ENCODE results near the gene SPTSSB.

Gene SPTSSB, protein sequence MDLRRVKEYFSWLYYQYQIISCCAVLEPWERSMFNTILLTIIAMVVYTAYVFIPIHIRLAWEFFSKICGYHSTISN

DNA sequence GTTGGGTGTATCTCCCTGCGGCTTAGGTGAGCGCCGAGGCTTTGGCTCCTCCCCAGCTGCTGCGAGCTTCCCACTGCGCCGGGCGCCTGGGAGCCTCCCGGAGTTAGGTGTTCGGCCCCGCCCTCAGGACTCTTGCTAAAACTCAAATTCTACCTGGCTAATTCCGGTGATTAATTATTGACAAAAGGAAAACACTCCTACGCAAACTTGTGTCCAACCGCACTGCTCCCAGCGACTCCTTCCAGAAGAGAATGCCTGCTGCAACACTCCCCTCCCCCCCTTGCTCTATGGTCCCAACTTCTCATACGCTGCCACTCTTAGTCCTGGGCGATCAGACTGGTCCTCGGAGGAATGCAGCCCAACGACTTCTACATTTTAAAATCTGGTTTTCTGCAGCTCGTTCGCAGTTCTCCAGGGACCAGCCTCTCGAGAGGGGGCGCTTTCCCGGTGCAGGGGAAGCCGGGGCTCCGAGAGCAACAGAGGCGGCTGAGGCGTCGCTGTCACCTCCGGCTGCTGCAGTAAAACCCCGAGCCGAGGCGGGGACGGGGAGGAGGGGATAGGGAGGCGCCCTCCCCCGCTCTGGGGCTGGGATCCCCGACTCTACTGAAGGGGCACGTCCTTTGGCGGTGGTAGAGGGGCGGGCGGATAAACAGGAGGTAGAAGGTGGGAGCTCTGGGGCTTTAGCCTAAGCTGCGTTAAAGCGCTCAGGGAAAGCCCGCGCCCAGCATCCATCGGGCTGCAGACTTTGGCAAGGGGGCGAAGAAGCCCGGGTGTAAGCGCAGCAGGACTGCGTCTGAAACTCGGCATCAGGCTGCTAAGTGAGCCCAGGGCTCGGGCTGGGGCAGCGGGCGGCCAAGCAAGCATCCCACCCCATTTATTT, at the start of gene SPTSSB:
Gene SPTSSB (minus strand): TSS at position 77 of the 880 bp plus-strand sequence. CDS start 25,194 bp downstream, outside the sequence.
- peak; percentile 43 to 45 for DNase-seq (ENCODE audit: low read depth in 2 of 2)

DNA sequence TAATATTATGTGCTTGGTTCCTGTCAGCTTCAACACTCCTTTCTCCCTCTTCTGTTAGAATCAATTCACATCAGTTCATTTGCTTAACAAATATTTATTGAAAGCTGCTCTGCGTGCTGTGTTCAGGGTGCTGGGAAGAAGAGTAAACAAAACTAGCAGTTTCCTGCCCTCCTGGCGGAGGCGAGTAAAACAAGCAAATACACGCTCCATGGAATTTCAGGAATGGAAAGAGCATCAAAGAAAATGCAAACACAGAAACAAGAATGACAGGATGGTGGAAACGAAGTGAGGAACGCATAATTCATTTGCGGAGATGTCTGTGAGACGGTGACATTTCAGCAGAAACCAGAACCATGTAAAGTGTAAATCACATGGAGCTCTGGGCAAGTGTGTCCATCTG, 49.4 kb upstream of the SPTSSB start:
- DNase-seq (ENCODE audit: low read depth in 2 of 2): no peak

- no peak for DNase-seq (ENCODE audit: low read depth in 2 of 2)
Measured at GRCh38 chr3:161419555-161420333, 48.4 kb upstream of the SPTSSB start.

DNA sequence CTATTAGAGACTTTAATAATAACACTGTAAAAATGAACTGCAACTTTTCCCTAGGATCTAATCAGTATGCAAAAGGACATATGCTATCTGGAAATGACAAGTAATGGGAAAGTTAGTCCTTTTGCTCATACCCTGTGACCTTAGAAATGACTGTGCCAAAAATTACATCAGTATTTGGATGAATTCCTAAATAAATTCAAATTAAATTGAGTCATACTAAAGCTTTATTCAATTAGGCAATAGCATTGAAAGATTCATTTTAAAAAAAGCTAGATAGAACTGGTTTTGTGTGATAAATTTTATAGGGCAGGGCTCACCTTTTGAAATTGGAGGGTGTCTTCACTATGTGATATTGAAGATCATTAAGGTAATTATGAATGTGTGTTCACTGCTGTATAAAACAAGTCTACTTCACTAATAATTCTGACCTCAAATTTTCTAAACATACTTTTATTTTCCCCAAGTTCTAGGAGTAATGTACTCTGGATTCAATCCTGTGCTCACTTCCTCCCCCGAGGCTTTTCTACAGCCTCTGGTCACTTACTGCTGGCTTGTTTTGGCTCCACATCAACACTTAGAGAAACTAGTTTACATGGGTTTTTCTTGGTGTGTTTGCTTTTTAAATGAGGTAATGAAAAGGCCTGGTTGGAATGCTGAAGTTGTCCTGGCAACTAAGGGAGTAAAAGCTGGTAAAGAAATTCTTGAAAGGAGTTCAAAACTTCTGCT, 44.4 kb upstream of the SPTSSB start:
- DNase-seq (ENCODE audit: low read depth in 2 of 2): no peak

DNA sequence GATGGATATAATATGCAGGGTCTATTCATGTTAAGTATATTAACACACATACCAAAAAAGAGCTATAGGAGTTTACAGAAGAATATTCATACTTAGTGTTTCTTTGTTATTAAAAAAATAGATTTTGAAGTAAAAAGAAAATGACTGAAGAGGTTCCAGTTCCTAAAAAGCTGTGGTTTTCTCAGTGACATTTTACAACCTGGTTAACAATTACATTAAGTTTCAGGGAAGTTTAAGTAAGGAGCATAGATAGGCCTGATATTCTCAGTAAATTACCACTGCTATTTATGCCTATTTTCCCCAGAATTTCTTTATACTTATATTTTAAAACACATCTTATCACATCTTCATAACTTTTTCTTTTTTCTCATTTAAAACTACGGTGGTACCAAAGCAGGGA, 43.6 kb upstream of the SPTSSB start:
- no peak for DNase-seq (ENCODE audit: low read depth in 2 of 2)

DNA sequence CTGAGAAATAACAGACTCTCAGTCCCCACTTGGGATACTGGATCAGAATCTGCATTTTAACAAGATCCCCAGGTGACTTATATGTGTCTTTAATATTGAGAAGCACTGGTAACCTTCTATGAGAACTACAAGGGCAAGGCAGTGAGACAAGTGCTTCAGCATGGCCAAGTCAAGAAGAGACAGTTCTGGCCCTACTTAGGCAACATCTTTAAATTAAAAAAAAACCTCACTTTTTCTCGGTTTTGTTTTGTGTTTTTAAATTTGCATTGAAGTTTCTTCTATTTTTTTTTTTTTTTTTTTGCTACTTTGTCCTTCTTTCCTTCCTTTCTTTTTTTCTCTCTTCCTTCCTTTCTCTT, 42.5 kb upstream of the SPTSSB start:
- no peak for DNase-seq (ENCODE audit: low read depth in 2 of 2)

- no peak for DNase-seq (ENCODE audit: low read depth in 2 of 2)
Measured at GRCh38 chr3:161413127-161413854, 42.0 kb upstream of the SPTSSB start.

- DNase-seq (ENCODE audit: low read depth in 2 of 2): no peak
Measured at GRCh38 chr3:161412123-161412522, 40.8 kb upstream of the SPTSSB start.

- DNase-seq (ENCODE audit: low read depth in 2 of 2): no peak
Measured at GRCh38 chr3:161409858-161410257, 38.5 kb upstream of the SPTSSB start.

DNA sequence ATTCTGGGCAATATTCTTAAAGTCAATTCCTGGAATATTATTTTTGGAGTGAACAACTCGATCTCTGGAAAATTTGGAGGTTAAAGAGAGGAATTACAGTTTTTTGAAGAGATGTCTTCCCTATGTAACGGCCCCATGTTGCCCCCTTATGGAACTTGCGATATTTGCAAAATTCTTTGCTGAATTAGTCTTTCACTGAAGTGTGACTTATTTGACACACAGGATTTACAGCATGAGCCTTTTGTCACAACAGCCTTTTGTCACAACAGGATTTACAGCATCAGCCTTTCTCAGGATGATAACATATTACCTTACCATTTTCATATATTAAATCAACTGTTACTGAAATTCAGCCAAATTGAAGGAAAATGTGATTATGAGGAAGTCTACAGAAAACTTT, 37.8 kb upstream of the SPTSSB start:
- DNase-seq (ENCODE audit: low read depth in 2 of 2): peak in 1 of 2 donors; percentile 32

DNA sequence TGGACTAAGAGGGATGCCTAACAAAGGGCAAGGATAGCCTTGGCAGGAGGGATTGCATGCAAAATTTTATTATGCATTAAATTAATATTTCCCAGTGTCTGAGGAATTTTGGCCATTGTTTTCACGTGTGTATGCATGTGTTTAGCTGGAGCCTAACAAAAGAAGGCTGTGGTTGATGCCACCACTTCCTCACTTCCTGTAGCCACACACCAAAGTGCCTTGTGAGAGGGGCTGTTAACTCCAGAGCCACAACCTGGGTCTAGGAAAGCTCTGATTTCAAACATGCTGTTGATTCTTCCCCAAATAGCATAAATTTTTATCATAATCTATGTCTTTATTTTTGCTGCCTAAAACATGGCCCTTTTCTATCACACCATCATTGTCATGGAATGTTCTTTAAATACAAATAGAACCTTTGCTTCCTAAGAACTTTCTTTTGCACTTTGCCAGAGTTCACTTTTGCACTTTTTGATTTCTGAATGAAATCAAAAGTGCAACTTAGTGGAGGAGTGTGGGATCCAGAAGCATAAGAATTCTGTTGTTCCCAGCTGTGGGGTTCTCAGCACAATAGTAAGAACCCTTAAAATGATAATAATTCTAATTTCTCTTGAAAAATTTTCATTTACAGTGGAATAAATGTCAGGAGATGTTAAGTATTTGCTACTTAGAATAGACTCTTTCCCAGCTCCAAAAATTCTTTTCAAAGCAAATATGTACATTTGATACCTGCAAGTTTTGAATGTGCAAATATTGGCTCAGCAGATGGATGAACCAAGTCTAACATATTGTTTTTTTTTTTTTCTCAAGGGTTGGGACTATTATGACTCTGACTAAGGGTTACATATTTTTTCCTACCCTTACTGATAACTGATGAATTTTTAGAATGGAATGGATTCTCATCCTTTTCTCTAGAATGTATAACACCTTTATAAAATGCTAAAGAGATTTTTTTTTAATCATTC, 35.6 kb upstream of the SPTSSB start:
- DNase-seq (ENCODE audit: low read depth in 2 of 2): no peak

GRCh38 chr3:161405836-161406235, 34.5 kb upstream of the SPTSSB start:
- DNase-seq (ENCODE audit: low read depth in 2 of 2): no peak

GRCh38 chr3:161405087-161405486, 33.8 kb upstream of the SPTSSB start:
- DNase-seq (ENCODE audit: low read depth in 2 of 2): no peak

DNA sequence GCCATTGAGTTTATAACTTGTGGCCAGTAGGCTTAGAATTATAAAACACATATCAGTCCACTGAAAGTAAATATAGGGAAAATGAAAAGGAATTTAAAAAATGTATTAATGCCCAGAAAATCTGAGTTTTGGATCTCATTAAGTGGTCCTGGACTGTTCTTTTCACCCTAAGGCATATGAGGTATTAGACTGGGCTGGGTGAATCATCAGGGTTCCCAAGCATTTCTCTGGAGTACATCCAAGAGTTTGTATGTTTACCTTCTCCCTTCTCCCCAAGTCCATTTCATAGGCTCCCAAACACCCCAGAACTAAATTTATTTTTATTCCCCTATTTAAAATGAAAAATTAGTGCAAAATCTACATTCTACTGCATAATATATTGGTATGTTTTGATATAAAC, 31.9 kb upstream of the SPTSSB start:
- DNase-seq (ENCODE audit: low read depth in 2 of 2): no peak

GRCh38 chr3:161401389-161401788, 30.1 kb upstream of the SPTSSB start:
- no peak for DNase-seq (ENCODE audit: low read depth in 2 of 2)

DNA sequence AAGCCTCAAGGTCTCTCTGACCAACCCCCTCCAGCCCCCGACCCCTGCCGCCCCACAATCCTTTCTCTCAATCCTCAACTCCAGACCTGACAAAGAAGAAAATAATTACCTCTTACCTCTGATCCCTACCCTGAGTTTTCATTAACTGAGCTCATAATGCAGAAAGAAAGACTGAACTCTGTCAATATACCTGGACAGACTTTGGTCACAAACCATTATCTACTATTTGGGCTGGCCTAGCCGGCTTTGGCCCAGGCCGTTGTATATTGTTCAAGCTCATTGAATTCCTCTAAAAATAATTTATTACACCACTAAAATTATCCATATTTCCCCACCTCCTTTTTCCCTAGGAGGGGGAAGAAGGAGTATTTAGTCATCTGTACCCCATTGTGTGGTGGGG, 29.3 kb upstream of the SPTSSB start:
- DNase-seq (ENCODE audit: low read depth in 2 of 2): no peak

GRCh38 chr3:161395115-161396012, 24.0 kb upstream of the SPTSSB start:
- no peak for DNase-seq (ENCODE audit: low read depth in 2 of 2)

GRCh38 chr3:161393803-161394202, 22.5 kb upstream of the SPTSSB start:
- DNase-seq (ENCODE audit: low read depth in 2 of 2): no peak

GRCh38 chr3:161393310-161393709, 22.0 kb upstream of the SPTSSB start:
- DNase-seq (ENCODE audit: low read depth in 2 of 2): no peak
